Activated CD8-positive, alpha-beta memory T cell treated with anti-CD3 and anti-CD28 coated beads for 36 hours (primary cell): ENCODE data around the gene ROR1. TPM values are rescaled to one million over a fixed set of nuclear protein-coding genes. Genes with fewer than 3 reads are reported as not detected.
"Not testable (repeated sequence)": the region's sequence is repeated elsewhere in the genome, so short reads cannot be mapped to it uniquely, and the experiment has no call there.

Source experiments
- CTCF ChIA-PET: fragments of 350-600 bp; sonication (Branson Sonifier 250); formaldehyde crosslinking; loops from one replicate; lab custom pipeline; 2021; ENCODE audit warnings: antibody characterized with exemption; lab: Charles Lee
- POLR2A ChIA-PET: fragments of 350-600 bp; sonication (Branson Sonifier 250); formaldehyde crosslinking; loops from one replicate; lab custom pipeline; 2021; ENCODE audit warnings: antibody characterized with exemption; lab: Charles Lee
- total RNA-seq, 2 experiments: library from RNA; stranded (reverse); gene quantifications; one replicate each; pipeline ENCODE4 v1.2.3, GENCODE V29; 2021

Gene ROR1
- total RNA-seq, 2 experiments from 2014 or later: not detected

DNA sequence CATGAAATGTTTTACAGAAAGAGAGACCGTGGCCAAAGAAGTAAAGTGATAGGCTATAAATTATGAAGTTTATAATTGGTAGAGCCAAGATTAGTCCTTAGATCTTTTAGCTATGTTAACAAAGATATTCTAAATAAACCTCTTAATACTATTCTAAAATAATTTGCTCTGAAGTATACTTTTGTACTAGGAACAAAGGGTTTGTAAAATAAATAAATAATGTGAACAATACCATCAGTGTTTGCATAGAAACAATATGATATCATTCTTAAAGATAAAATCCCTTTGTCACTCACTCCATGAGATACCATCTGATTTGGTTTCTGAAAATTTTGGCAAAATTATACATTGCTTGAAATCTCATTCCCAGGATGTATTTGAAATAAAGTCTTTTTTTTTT is 322.0 kb downstream of the ROR1 start:
- POLR2A ChIA-PET: no interaction called here

DNA sequence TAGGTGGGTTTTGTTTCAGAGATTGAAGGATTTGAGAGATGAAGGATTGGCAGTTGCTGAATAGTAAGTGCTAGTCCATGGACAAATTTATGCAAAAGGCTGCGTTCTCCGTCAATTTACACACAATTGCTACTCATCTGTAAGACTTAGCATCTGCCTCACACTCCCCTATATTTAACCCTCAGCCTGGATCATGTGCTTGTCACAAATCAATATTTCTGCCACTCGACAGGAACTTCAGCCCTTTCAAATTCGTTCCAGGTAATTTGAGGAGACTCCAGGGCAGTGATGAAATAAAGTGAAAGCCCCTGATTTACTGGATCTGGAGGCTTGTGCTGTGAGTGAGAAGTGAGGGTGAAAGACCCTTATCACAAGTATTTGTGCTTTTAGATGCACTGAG is 324.0 kb downstream of the ROR1 start:
- POLR2A ChIA-PET: no interaction called here
- CTCF ChIA-PET: no interaction called here

More for the DNA sequence above, 322.0 kb downstream of the ROR1 start:
- CTCF ChIA-PET: no interaction called here

DNA sequence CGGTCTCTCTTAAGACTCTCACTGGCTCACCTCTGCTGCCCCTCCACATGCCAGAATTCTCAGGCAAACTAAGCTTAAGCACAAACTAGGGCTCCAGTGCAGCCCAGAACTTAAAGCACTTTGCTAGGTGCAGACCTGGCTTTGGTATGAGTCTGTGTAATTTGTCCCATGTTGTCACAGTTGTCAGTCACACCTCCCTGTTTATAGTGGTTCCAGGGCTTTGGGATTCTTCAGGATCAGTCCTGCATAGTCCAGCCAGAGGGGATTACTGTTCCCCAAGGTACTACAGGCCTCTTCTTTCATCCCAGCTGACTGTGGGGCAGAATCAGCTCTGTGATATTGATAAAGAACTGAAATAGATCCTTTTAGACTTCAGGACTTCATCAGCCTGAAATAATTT is 324.6 kb downstream of the ROR1 start:
- ChIA-PET CTCF (no interaction called here), POLR2A (no interaction called here)

DNA sequence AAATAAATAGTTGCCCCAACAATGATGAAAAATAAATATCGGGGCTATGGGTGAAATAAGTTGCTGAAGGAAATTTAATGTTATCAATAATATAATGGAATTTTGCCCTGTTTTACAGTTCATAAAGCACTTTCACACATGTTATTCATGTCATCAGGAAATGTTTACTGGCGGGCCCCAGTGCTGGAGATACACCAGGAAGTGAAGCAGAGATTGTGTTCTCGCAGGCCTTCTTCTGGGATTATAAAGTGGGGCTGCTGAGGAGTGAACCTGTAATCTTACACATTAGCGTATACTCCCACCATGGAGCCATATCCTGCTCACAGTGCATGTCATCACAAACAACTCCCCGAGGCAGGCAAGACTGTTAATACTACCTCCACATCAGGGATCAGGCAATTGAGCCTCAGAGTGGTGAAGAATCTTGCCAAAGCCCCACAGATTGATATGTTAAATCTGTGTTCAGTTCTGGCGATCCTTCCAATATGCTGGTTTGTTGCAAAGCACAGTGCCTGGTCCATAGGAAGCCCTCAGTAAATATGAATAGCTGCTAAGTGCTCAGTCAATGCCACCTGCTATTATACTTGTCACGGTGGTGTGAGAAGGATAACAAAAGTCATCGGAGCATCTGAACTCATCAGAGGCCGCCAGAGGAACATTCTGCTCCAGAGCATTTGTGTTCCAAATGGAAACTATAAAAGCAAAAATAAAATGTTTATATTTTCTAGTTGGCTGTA is 325.2 kb downstream of the ROR1 start:
- ChIA-PET CTCF (no interaction called here), POLR2A (no interaction called here)

DNA sequence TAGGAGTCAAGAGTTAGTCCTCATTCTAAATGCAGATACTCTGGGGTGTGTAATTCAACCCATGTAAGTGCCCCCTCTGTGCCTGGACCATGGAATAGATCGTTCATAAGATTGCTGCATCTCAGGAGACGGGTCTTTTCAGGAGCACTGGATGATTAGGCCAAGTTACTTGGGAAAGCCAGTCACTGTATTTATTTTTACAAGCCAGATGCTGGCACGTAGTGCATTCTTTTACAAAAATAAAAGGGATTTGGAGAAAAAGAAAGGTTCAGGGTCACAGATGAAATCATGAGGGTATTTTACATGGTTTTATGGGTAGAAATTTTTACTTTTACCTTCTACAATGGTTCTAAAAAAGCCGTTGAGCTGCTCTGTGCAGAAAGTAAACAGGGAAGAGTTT is 327.0 kb downstream of the ROR1 start:
- ChIA-PET CTCF (no interaction called here), POLR2A (no interaction called here)

DNA sequence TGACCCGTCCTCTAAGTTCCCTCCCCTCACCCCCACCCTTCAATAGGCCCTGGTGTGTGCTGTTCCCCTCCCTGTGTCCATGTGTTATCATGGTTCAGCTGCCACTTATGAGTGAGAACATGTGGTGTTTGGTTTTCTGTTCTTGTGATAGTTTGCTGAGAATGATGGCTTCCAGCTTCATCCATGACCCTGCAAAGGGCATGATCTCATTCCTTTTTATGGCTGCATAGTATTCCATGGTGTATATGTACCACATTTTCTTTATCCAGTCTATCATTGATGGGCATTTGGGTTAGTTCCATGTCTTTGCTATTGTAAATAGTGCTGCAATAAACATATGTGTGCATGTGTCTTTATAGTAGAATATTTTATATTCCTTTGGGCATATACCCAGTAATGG is 330.8 kb downstream of the ROR1 start:
- POLR2A ChIA-PET, CTCF ChIA-PET: not testable (repeated sequence)

DNA sequence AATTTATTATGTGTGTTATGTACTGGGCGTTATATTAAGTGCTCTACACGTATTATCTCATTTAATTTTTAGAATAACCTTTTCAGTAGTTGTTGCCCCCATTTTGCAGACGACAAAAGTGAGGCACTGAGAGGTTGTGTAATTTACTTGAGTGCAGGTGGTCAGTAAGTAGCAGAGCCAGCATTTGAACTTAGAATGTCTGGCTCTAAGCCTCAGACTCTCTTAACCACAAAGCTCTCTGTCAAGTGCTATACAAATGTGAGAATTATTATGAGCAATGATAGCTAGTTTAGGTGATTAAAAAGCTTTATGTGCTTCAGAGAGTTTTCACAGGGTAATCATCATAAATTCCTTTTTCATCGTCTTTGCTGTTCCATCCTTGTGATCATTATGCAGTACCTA is 333.3 kb downstream of the ROR1 start:
- ChIA-PET CTCF (no interaction called here), POLR2A (no interaction called here)

DNA sequence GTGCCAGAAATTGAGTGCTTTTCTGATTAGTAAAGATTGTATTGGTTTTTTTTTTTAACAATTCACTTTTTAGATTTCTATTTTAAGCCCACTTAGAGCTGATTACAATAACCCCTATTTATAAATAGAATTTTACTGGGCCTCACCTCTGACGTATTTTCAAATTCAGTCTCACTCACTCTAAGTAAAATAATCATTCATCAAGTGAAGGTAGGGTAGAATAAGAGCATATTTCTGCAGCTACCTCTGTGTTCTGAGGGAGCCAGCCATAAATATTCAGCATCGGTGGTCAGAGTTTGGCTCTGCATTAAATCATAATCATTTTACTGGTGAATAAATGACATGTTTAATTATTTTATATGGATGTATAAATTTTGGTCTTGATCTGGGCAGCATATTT is 333.8 kb downstream of the ROR1 start:
- POLR2A ChIA-PET: no interaction called here
- CTCF ChIA-PET: no interaction called here

DNA sequence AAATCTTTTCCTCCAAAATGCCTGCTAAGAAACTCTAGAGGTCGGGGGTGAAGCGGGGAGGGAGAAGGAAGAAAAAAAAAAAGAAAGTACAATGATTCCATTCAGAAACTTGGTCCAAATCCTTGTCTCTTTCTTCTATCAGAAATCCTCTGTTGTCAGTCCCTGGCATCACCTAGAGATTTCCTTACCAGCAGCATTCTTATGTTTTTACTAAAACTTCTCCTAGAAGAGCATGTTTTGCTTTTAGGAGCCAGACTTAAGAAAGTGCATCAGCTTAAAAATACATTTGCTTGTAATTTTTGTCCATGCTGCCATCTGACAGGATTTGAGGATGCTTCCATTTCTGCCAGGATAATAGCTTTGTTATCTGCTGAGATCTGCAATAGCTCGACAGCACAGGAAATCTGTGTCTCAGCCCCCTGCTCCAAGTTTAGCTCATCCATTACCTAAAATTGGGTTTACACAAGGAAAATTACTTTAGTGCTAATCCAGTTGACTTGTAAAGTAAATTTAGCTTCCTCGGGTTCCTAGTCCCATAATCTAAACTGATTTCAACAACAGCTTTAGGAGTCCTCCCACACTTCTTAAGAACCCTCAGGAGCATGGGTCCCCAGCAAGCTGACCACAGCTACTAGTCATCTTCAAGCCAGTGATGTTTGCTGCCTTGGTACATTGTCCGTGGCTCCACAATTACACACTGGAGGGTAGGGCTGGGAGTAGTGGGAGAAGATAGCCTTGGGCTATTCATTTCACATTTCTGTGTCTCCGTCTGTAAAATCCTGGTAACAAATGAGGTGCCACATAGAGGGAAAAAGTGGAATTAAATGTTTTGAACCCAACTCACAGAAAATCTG is 337.3 kb downstream of the ROR1 start:
- ChIA-PET POLR2A (no interaction called here), CTCF (no interaction called here)

DNA sequence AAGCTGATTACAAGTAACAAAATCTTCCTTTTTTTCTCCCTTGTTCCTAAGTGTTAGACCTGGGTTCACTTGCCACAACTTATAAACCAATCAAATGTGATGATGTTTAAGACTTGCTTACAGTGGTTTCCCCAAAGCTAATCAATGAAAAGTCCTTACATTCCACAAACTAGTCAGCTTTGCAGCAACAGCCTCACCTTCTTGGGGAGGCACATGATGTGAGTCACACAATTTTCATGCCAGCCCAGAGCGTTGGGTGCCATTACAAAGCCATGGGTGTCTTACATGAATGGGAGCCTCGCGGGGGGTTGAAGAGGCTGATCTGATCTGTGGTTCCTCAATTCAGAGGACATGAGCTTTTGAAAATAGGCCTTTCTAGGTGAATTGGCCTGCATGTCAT is 338.0 kb downstream of the ROR1 start:
- ChIA-PET POLR2A (no interaction called here), CTCF (no interaction called here)

DNA sequence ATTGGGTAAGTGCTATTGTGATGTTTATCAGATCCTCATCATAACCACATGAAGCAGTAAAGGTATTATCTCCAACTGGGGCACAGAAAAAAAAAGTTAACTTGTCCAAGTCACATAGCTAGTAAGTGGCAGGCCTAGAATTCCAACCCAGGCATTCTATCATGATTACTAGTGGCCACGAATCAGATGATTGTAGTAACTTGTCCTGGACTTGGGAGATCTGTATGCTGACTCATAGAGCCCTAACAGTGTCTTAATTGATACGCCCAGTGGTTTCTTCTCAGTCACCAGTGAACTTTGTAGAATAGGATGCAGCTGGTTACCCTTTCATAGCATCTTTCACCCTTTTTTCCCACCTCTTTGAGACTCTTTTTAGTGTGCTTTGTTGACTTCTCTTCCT is 338.5 kb downstream of the ROR1 start:
- CTCF ChIA-PET: no interaction called here

DNA sequence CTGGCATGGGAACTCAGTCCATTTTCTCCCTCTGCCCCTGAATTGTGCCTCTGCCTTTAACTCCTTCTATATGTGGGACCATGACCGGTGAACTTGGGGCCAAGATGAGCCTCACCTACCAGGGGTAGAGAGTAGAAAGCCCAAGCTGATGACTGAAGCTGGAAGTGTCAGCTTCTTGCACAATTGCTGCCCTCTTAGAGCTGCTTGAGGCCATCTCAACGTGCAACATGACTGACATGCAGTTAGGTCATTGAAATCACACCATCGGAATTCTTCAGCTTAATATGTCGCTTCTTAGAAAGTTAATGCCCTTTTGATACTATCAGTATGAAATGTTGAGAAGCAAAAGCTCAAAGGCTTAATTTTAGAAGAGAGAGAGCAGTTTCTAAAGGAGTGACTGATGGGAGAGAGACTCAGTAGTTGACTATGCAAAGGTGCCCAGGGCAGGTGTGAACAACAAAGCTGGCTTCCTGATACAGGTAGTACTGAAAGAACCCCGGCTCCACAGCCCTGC is 340.3 kb downstream of the ROR1 start:
- POLR2A ChIA-PET: no interaction called here
- CTCF ChIA-PET: no interaction called here

More for the DNA sequence above, 338.5 kb downstream of the ROR1 start:
- POLR2A ChIA-PET: no interaction called here

DNA sequence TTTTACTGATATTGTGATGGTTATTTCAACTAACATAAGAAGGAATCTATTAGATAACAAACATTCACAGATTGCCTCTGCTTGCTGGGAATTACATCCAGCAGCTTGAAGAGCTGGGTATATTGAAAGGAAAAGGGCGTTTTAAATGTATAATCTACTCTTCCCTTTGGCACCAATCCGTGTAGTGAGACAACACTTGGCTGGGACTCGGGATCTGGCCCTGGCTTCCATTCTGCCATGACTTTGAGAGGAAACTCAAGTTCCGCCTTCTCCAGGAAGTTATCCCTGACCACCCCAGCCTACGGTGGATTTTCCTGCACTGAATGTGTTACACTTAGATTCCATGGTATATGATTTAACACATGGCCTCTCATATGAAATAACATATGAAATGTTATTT is 342.7 kb downstream of the ROR1 start:
- CTCF ChIA-PET: no interaction called here
- POLR2A ChIA-PET: no interaction called here

DNA sequence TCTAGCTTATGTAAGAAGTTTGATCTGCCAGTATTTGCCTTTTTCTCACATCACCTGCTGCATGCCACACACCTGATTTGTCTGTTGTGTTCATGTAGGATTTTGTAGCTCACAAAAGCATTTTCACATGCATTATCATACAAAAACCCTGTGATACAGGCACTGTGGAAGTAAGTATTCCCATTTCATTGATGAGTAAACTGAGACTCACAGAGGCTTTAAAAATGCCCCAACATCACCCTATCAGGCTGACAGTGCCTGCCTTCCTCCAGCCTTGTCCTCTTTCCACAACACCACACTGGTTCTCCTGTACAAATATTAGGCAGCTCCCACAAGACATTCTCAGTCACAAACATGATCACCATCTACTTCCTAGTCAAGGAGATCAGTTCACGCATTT is 343.7 kb downstream of the ROR1 start:
- ChIA-PET POLR2A (no interaction called here), CTCF (no interaction called here)

DNA sequence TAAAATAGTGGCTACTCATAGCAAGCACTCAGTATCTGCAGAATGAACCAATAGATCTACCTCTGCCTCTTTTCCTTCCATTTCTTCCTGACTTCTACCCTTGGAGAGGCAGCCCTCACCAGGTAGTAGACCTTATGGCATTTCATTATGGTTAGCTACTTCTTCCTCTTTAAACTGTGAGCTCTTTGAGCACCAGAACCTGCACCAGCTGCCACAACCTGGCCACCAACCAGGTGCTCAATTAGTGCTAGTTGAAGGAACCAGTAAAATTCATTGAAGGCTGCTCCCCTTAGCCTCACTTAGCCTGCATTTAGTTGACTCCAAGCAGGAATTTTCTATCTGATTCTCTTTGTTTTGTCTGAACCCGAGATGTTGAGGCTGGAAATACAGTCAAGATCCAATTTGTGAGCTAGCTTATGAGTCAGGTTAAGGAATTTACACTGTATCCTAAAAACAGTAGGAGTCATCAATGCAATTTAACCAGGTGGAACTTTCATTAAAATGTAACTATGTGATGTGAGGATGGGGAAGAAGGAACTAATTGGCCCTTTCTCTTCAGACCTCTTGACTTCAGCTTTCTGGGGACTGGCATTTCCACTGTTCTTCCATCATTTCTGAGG is 348.1 kb downstream of the ROR1 start:
- CTCF ChIA-PET: no interaction called here
- POLR2A ChIA-PET: no interaction called here

DNA sequence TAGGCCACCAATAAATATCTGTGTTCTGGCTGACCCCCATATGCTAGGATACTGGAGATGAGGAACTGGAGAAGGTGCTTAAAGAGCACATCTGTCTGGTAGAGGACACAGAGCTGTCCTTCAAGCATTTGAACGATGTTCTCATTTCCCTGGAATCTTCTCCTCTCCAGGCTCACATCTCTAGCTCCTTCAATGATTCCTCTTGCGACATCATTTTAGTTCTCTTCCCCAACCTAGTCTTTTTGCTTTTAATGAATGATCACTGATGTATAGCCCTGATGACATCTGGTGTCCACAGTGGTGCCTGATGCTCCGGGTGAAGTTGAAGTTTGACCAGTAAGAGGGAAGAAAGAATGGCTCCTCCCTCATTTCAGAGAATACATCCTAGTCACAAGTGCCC is 348.8 kb downstream of the ROR1 start:
- POLR2A ChIA-PET: no interaction called here
- CTCF ChIA-PET: no interaction called here

DNA sequence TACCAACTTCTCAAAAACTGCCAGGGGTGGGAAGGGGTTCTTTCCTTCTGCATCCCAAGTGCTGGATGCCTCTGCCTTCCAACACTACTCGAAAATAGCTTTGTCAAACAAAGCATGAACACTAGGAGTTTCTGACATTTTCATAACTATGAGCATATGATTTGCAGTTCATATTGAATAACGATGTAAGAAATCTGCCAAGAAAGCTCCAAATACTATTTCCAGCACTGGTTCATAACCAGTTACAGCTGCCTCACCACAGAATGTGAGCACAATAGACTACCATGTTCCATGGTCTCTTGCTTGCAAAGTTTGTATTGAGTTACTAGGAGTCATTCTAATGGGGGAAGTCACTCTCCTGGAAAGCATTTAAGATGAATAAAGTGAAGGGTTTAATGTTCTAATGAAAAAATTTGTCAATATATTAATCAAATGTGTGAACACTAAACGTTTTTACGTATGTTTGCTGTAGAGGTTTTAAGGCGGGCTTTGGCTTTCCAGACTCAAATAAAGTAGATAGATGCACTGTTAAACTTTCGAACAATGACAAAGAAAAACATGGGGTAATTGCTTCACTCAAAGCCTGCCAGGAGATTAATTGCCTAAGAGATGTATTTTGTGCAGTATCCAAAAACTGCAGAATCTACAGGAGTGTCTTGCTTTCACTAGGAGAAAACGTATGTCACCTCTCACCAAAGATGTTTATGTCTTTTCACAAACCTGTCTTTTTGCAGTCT is 351.1 kb downstream of the ROR1 start:
- ChIA-PET CTCF (no interaction called here), POLR2A (no interaction called here)

DNA sequence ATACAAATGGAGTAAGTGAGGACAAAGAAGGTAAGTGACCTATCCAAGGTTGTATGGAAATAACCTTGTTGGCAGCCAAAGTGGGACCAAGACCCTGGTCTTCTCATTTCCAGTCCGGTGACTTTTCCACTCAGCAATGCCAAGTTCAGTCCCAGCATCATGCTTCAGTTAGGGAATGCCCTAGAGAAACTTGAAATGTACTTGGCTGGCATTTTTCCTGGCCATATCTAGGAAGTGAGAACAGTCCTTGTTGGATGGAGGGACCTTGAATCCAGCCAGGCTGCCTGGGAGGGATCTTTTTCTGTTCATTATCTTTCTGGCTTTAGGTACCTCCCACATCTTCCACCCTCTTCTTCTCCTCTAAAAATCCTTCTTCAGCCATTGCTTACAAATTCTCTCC is 352.8 kb downstream of the ROR1 start:
- CTCF ChIA-PET: no interaction called here
- POLR2A ChIA-PET: no interaction called here

DNA sequence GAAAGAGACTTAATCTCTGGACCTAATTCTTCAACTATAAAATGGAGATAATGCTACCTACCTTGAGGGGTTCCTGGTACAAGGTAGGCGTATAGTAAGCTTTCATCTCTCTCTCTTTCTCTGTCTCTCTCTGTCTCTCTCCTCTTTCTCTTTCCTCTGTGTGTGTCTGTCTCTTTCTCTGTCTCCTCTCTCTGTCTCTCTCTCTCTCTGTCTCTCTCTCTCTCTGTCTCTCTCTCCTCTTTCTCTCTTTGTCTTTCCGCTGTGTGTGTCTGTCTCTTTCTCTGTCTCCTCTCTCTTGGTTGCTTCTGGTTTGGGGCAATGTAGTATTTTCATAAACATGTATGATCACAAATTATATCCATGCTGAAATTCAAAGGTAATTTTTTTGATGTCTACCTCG is 353.5 kb downstream of the ROR1 start:
- POLR2A ChIA-PET: no interaction called here

DNA sequence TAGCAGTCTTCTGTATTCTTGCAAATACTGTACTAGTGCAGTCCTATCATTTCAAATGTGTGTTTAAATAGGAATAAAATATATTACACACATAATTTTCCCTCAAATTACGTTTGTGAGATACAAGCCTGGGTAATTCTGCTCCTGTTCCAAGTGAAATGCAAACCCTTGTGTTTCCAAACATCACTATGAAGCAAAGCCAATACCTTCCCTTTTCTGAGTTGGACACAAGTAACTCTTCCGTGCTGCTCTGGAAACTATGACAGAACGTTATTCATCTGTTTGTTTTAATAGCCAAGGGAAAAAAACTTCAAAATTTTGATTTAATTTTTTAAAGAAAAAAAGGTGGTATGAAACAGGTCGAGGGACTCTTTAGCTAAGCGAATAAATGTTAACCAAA is 355.9 kb downstream of the ROR1 start:
- POLR2A ChIA-PET: no interaction called here

More for the DNA sequence above, 353.5 kb downstream of the ROR1 start:
- CTCF ChIA-PET: no interaction called here

More for the DNA sequence above, 355.9 kb downstream of the ROR1 start:
- CTCF ChIA-PET: no interaction called here
